HG03432 (cell line): ENCODE data around the gene SOX2.

Experiments used
- ATAC-seq: cut with Tn5 transposase; IDR thresholded peaks from one replicate; pipeline ENCODE4 v1.9.1; 2021; ENCODE audit warnings: mild to moderate bottlenecking, moderate library complexity; ENCODE audit not compliant: unreplicated experiment

The SOX2 gene

GRCh38 chr3:181711325-181712135 is at the start of gene SOX2:
TSS of gene SOX2 (plus strand) at chr3:181711925. CDS start at chr3:181712361, 436 bp downstream.
- peak; percentile 49 for ATAC-seq

GRCh38 chr3:181683563-181683962 is 28.2 kb upstream of the SOX2 start:
- no peak for ATAC-seq

- no peak for ATAC-seq
These were observed 24.5 kb upstream of the SOX2 start for GRCh38 chr3:181687190-181687589.

- ATAC-seq, result no peak
These were observed 24.0 kb upstream of the SOX2 start for GRCh38 chr3:181687731-181688130.

- ATAC-seq, result no peak
These were observed 22.2 kb upstream of the SOX2 start for GRCh38 chr3:181689546-181689945.

GRCh38 chr3:181690769-181691168 is 21.0 kb upstream of the SOX2 start:
- ATAC-seq, result no peak

GRCh38 chr3:181691901-181692300 is 19.8 kb upstream of the SOX2 start:
- no peak for ATAC-seq

- ATAC-seq, result no peak
These were observed 19.2 kb upstream of the SOX2 start for GRCh38 chr3:181692311-181693145.

GRCh38 chr3:181693280-181693679 is 18.4 kb upstream of the SOX2 start:
- ATAC-seq, result no peak

- no peak for ATAC-seq
These were observed 16.7 kb upstream of the SOX2 start for GRCh38 chr3:181694805-181695660.

- no peak for ATAC-seq
These were observed 15.8 kb upstream of the SOX2 start for GRCh38 chr3:181695661-181696491.

- ATAC-seq, result no peak
These were observed 15.0 kb upstream of the SOX2 start for GRCh38 chr3:181696626-181697230.

- no peak for ATAC-seq
These were observed 13.3 kb upstream of the SOX2 start for GRCh38 chr3:181698263-181698954.

GRCh38 chr3:181699171-181699903 is 12.4 kb upstream of the SOX2 start:
- ATAC-seq, result no peak

GRCh38 chr3:181700168-181701087 is 11.3 kb upstream of the SOX2 start:
- ATAC-seq, result peak; percentile 67

- no peak for ATAC-seq
These were observed 10.6 kb upstream of the SOX2 start for GRCh38 chr3:181701096-181701495.
